ENCODE measurements around the gene LRCH1. TPM values are rescaled to one million over a fixed set of nuclear protein-coding genes. Genes with fewer than 3 reads are reported as not detected.
A peak's percentile ranks its signal among the peaks of the same experiment; 100 is the strongest.

Gene LRCH1
- polyA plus RNA-seq, 1 experiment, result 8.3 TPM

DNA sequence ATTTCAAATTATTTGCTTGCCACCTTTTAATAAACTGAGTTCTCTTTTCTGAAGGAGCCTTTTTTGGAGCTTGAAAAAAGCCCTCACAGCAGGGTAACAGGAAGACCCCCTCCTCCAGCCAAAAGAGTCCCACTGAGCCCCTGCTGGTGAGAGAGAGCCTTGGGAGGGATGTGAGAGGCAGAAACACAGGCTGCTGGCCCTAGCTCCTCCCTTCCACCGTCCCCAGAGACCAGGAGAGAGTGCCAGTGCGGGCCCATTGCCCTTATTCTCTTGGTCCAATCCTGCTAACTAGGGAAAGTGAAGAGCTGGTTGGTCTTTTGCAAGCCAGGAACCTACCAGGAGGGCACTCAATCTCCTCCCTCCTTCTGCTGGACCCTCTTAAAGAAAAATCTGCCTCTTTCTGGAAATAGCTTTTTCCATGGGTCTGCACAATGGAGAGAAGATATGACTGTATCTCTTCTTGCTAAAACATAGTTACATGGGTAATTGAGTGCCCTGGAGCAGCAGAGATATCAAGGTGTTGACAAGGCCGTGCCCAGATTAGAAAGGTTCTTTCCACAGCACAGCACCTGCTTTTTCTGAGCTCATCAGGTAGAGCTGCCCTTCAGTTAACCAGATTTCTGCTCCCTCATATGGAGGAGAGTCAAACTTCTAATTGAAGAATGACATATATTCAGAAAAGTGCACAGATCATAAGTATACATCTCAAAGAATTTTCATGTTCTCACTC, 113.9 kb downstream of the LRCH1 start:
- Histone ChIP-seq H3K27me3 (ENCODE audit: control insufficient read depth, insufficient read depth, low read length) (no peaks in the 10 kb centered on the region), H3K36me3 (ENCODE audit: control insufficient read depth, insufficient read depth, low read length) (peaks cover 1% of the 10 kb centered on the region), H3K4me3 (ENCODE audit: low read depth, low read length) (no peak overlapping the region)
- TF ChIP-seq, protein P1, sequence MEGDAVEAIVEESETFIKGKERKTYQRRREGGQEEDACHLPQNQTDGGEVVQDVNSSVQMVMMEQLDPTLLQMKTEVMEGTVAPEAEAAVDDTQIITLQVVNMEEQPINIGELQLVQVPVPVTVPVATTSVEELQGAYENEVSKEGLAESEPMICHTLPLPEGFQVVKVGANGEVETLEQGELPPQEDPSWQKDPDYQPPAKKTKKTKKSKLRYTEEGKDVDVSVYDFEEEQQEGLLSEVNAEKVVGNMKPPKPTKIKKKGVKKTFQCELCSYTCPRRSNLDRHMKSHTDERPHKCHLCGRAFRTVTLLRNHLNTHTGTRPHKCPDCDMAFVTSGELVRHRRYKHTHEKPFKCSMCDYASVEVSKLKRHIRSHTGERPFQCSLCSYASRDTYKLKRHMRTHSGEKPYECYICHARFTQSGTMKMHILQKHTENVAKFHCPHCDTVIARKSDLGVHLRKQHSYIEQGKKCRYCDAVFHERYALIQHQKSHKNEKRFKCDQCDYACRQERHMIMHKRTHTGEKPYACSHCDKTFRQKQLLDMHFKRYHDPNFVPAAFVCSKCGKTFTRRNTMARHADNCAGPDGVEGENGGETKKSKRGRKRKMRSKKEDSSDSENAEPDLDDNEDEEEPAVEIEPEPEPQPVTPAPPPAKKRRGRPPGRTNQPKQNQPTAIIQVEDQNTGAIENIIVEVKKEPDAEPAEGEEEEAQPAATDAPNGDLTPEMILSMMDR (IDR thresholded peaks at IDR 0.05; ENCODE audit: insufficient read depth, low read depth, low read length), result no peak
- CTCF ChIA-PET, result interaction anchor here (1.4 kb wide), 1 partner anchor 8 kb away, joined by 4 read pairs; no protein-coding TSS in a partner anchor
- POLR2A ChIA-PET, result no interaction called here
- no peak for DNase-seq (ENCODE audit: low read depth)

DNA sequence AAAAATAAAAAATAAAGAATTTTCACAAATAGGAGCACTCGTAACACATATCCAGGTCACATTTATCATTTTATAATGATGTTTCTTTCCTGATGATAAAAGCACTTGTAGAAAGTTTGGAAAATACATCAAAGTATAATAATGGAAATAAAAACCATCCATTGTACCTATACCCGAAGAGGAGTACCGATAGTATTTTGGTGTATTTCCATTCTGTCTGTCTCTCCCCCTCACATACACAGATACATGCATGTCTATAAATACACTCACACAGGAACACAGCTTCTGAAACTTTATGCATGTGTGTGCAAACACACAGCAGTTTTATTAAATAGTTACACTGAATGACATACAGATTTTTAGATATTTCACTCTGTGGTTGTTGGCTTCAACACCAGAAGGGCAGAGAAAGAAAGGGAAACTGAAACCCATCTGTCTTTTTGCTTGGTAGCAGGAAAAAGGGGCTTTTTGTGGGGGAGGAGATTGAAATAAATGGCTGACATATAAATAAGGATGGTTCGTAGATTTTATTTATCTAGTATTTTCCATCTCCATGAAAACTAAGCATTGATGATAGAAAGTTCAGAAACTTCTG, 114.8 kb downstream of the LRCH1 start:
- ChIA-PET POLR2A (interaction anchor here (0.9 kb wide), 1 partner anchor 313 kb away, joined by 3 read pairs; no protein-coding TSS in a partner anchor), CTCF (interaction anchor here (1.1 kb wide), 1 partner anchor 12 kb away, joined by 3 read pairs; no protein-coding TSS in a partner anchor)
- Histone ChIP-seq H3K36me3 (ENCODE audit: control insufficient read depth, insufficient read depth, low read length) (peaks cover 1% of the 10 kb centered on the region), H3K4me3 (ENCODE audit: low read depth, low read length) (no peak overlapping the region), H3K27me3 (ENCODE audit: control insufficient read depth, insufficient read depth, low read length) (no peaks in the 10 kb centered on the region)
- DNase-seq (ENCODE audit: low read depth), result no peak
- TF ChIP-seq, protein P1 (IDR thresholded peaks at IDR 0.05; ENCODE audit: insufficient read depth, low read depth, low read length), result no peak

DNA sequence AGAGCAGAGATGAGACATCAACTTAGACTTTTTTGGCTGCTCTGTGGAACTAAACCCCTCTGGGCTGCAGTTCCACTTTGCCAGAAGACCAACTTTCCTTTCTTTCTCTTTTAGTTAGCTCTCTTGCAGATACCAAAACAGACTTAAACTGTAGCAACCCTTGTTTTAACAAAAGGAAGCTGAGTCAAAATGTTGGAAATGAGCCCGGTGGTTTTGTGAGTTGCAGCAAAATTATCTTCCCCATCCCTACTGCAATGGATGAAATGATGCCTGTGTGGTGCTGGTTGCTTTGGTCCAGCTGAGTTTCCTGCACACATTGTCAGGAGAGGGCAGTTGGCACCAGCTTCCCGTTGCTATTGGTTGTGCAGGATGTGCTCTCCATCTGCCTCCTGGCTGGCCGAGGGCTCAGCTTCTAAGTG, 115.3 kb downstream of the LRCH1 start:
- Histone ChIP-seq H3K36me3 (ENCODE audit: control insufficient read depth, insufficient read depth, low read length) (peaks cover 1% of the 10 kb centered on the region), H3K4me3 (ENCODE audit: low read depth, low read length) (no peak overlapping the region), H3K27me3 (ENCODE audit: control insufficient read depth, insufficient read depth, low read length) (no peaks in the 10 kb centered on the region)
- CTCF ChIA-PET, result interaction anchor here (1.1 kb wide), 1 partner anchor 13 kb away, joined by 3 read pairs; no protein-coding TSS in a partner anchor
- TF ChIP-seq, protein P1 (IDR thresholded peaks at IDR 0.05; ENCODE audit: insufficient read depth, low read depth, low read length), result no peak
- POLR2A ChIA-PET, result interaction anchor here (0.9 kb wide), 1 partner anchor 313 kb away, joined by 3 read pairs; no protein-coding TSS in a partner anchor
- peak; percentile 54 for DNase-seq (ENCODE audit: low read depth)

DNA sequence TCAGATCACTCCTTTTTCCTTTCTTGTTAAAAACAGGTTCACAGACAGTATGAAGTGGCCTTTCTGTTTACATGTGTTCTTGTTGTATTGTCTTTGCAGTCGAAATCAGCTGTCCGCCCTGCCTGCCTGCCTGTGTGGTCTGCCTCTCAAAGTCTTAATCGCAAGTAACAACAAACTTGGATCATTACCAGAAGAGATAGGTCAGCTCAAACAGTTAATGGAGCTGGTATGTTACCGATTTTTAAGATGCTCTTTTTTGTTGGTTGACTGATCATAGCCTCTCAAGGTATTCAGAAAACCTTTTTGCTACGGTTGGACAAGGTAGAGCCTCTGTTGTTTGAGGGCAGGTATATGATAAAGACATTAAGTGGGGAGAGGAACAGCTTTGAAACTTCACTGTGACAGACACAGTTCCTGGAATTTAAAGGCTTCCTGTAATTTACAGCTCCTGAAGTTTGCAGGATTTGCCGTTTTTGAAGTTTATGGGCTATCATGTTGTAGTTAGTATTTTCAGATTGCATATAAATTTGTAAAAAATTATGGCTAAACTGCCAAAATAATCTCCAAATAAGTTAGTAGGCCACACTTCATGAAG, 116.1 kb downstream of the LRCH1 start:
- Histone ChIP-seq H3K27me3 (ENCODE audit: control insufficient read depth, insufficient read depth, low read length) (no peaks in the 10 kb centered on the region), H3K36me3 (ENCODE audit: control insufficient read depth, insufficient read depth, low read length) (peaks cover 1% of the 10 kb centered on the region), H3K4me3 (ENCODE audit: low read depth, low read length) (no peak overlapping the region)
- CTCF ChIA-PET, result interaction anchor here (1.1 kb wide), 1 partner anchor 14 kb away, joined by 3 read pairs; no protein-coding TSS in a partner anchor
- TF ChIP-seq, protein P1 (IDR thresholded peaks at IDR 0.05; ENCODE audit: insufficient read depth, low read depth, low read length), result no peak
- no peak for DNase-seq (ENCODE audit: low read depth)
- POLR2A ChIA-PET, result interaction anchor here (0.9 kb wide), 1 partner anchor 314 kb away, joined by 3 read pairs; no protein-coding TSS in a partner anchor

All from BJ (cell line).